Right lung (tissue), 5 donors: ENCODE data around the gene GPR108. TPM values are rescaled to one million over a fixed set of nuclear protein-coding genes. Genes with fewer than 3 reads are reported as not detected.
"Not testable (repeated sequence)": the region's sequence is repeated elsewhere in the genome, so short reads cannot be mapped to it uniquely, and the experiment has no call there.

ENCODE experiments used
- DNase-seq, 2 donors: peaks; one replicate each; pipeline ENCODE4 v3.0.0-alpha.2; 2013
- polyA plus RNA-seq, 5 donors: library from polyadenylated mRNA; unstranded; fragments of 120-200 nt; gene quantifications; one replicate each; pipeline versions ENCODE4 v1.2.1 to v1.2.3, GENCODE V29; 2013; ENCODE audit warnings: inconsistent platforms in 1 of 5, low replicate concordance in 1 of 5; ENCODE audit not compliant: insufficient read length in 5 of 5, insufficient read depth in 1 of 5

The GPR108 gene
- polyA plus RNA-seq, 5 donors = 39.3 to 92.3 (median 63.7) TPM

DNA sequence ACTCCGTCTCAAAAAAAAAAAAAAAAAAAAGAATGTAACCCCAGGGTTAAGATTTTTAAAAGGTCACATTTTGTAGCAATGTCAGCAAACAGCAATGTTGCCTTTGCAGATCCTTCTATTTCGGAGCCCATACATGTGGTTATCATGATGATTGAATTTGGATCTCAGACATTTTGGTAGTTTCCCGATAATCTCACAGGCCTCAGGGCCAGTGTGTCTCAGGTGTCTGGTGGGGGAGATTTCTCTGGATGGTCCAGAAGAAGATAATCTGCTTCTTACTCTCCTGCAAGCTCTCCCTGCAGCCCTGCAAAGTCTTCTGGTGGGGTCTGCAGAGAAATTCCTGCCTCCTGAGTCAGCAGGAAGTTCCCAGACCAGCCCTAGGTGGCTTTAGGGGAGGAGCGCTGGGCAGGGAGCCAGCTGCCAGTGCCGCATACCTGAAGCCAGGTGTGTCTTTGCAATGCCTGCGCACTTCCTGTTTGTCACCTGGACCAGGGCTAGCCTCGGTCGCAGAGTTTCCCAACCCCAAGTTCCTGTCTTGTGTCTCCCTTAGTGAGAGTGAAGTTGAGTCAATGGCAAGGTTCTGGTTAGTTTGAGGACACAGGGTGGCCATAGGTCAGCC is 28.5 kb upstream of the GPR108 start:
- DNase-seq = peak in 1 of 2 donors; percentile 63

GRCh38 chr19:6762253-6762797 is 24.9 kb upstream of the GPR108 start:
- DNase-seq = not testable (repeated sequence)

DNA sequence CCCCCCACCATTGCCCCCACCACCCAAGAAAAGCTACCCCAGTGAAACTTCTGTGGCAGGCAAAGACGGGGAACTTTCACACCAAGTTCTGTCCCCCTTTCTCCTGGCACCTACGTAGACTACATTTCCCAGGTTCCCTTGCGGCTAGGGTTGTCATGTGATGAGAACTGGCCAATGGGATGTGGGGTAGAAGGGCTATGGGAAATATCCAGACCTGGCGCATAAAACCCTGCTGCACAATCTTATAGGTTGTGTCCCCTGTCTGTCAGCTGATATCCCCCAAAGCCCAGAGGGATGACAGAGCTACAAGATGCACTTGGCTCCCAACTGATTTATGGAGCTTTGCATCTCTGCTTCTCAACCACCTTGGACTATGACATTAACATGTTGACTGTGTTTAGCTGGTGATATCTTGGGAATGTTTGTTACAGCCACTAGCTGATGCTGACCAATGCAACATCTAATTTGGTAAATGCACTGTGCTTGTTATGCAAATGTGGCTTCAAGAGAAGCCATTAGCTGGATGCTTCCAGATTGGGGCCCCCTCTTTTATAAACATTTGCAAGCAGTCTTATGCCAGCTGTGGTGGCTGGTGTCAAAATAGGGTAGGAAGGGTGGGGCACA is 23.8 kb upstream of the GPR108 start:
- no peak for DNase-seq

DNA sequence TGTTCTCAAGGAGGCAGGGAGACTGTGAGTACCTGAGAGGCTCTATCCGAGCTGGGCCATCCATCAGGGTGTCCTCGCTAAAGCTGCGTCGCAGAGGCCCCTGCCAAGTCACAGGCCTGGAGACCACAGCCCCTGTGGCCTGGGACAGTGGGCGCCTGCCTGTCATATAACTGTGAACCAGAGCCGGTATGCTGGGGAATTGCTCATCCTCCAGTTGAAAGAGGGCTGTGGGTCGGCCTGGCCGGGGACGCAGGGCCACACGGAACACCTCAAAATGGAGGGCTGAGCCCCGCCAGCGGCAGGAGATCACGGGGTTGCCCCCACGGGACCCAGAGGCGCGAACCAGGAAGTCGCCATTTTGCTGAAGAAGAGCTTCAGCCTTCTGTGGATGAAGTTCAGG is 23.2 kb upstream of the GPR108 start:
- no peak for DNase-seq

GRCh38 chr19:6754653-6755463 is 17.5 kb upstream of the GPR108 start:
- DNase-seq = no peak

- no peak for DNase-seq
These were observed 16.8 kb upstream of the GPR108 start for GRCh38 chr19:6754136-6754535.

GRCh38 chr19:6753178-6754031 is 16.0 kb upstream of the GPR108 start:
- DNase-seq = peak; percentile 44 to 52

DNA sequence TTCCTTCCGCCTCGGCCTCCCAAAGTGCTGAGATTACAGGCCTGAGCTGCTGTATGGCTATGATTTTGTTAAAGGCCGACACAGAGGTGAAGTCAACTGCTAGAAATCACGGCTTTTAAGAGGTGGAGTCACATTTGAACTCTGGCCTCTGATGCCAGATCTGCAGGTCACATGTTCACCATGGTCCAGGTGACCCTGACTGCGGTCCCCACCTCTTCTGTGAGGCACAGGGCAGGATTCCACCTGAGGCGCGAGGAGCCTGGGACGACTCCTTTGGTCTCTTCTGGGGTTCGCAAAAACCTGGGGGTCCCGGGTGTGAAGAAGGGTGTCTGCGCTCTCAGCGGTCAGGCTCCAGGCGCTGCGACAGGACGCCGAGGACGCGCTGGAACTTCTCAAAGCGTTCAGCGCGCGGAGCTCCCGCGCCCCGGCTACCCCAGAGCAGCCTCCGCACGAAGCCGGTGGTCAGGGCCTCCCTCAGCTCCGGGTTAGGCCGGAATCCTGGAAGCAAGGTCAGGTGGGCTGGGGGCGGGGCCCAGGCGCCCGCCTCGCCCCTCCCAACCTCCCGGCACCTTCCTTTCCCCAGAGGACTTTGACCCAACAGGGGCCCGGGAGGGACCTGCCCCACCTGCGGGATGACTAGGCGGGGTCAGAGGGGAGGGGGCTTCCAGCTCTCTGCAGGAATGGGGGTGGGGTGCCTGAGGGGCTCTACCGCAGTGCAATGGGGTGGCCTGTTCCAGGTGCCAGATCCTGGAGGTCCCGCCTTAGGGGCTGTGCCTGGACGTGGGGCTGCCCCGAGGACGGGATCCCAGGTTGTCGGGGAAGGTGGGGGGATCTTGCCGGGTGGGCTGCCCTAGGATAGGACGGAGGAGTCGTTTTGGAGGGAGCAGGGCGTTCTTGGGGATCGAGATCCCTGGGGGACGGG is 15.1 kb upstream of the GPR108 start:
- no peak for DNase-seq

DNA sequence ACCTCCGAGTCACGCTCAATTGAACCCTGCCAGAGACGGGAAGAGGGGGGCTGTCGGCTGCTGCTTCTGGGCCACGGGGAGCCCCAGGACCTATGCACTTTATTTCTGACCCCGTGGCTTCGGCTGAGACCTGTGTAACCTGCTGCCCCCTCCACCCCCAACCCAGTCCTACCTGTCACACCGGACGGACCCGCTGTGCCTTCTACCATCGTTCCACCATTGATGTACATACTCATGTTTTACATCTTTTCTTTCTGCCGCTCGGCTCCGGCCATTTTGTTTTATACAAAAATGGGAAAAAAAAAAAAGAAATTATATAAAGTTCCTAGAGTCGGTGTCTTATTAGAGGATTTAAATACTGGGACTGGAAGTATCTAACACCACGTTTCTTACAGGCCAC is 13.8 kb upstream of the GPR108 start:
- no peak for DNase-seq

DNA sequence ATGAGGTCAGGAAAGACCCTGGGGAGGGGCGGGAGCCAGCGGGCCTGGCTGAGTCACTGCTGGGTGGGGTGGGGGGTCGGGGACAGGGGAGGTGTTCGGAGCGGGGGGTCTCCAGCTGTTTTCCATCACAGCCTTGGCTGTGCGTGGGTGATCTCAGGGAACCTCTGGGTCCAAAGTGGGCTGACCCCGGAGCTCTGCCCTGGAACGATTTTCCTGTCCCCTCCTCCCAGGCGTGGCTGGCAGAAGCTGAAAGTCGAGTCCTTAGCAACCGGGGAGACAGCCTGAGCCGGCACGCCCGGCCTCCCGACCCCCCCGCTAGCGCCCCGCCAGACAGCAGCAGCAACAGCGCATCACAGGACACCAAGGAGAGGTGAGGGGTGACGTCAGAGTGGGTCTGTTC is 12.7 kb upstream of the GPR108 start:
- peak; percentile 51 to 60 for DNase-seq

- DNase-seq = not testable (repeated sequence)
These were observed 11.2 kb upstream of the GPR108 start for GRCh38 chr19:6748543-6748942.

DNA sequence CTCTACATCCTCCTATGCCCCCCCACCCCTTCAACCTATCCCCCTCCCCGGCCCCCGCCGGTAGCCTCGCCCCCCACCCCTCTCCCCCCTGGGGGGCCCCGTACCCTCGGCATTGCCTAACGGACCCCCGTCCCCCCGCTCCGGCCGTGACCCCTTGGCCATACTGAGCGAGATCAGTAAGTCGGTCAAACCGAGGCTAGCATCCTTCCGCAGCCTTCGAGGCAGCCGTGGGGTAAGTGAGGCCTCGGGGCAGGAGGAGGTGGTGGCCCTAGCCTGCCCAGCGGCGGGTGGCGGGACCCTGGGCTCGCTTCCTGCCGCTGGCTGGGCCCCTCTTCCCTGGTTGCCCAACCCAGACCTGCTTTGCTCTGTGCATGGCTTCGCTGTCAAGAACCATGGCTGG is 8.6 kb upstream of the GPR108 start:
- DNase-seq = no peak

- peak; percentile 89 to 92 for DNase-seq
These were observed 7.3 kb upstream of the GPR108 start for GRCh38 chr19:6744381-6745301.

- DNase-seq = no peak
These were observed 6.5 kb upstream of the GPR108 start for GRCh38 chr19:6743714-6744380.

GRCh38 chr19:6743066-6743465 is 5.7 kb upstream of the GPR108 start:
- DNase-seq = peak in 1 of 2 donors; percentile 41

- DNase-seq = peak; percentile 67 to 69
These were observed 3.4 kb upstream of the GPR108 start for GRCh38 chr19:6740589-6741343.

- DNase-seq = peak; percentile 21 to 35
These were observed 2.7 kb upstream of the GPR108 start for GRCh38 chr19:6739883-6740588.
